ENCODE measurements around the gene TMEM252.

DNA sequence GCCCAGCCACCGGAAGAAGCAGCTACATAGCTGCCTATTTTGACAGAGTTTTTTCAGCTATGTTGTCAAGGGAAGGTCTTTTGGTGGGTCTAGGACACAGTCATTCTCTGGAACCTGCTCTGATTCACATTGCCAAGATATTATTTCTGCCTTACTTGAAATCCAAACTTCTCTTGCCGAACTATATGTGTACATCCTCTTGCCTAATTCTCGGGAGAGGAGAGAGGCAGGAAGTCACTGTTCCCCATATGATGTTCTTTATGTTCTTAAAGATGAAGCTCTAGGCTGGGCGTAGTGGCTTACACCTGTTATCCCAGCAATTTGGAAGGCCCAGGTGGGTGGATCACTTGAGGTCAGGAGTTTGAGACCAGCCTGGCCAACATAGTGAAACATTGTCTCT lies 8.6 kb downstream of the TMEM252 start:
- TF ChIP-seq NFRKB (IDR thresholded peaks at IDR 0.05) (no peak), FOXA1 (IDR thresholded peaks at IDR 0.05) (no peak), ZNF384 (IDR thresholded peaks at IDR 0.05) (no peak), SP1 (IDR thresholded peaks at IDR 0.05) (no peak), ARNT (IDR thresholded peaks at IDR 0.05) (no peak), HDGF (IDR thresholded peaks at IDR 0.05; ENCODE audit: borderline replicate concordance) (no peak), FOXM1 (IDR thresholded peaks at IDR 0.05; ENCODE audit: borderline replicate concordance) (no peak), L3MBTL2 (conservative IDR thresholded peaks at IDR 0.05) (no peak), ELF4 (IDR thresholded peaks at IDR 0.05) (no peak), SUZ12 (IDR thresholded peaks at IDR 0.05) (no peak), CTBP1 (IDR thresholded peaks at IDR 0.05; ENCODE audit: borderline replicate concordance) (no peak), LEF1 (IDR thresholded peaks at IDR 0.05; ENCODE audit: borderline replicate concordance) (no peak), BHLHE40 (IDR thresholded peaks at IDR 0.05; ENCODE audit: borderline replicate concordance) (no peak)
- TF ChIP-seq, protein P1, sequence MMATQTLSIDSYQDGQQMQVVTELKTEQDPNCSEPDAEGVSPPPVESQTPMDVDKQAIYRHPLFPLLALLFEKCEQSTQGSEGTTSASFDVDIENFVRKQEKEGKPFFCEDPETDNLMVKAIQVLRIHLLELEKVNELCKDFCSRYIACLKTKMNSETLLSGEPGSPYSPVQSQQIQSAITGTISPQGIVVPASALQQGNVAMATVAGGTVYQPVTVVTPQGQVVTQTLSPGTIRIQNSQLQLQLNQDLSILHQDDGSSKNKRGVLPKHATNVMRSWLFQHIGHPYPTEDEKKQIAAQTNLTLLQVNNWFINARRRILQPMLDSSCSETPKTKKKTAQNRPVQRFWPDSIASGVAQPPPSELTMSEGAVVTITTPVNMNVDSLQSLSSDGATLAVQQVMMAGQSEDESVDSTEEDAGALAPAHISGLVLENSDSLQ (IDR thresholded peaks at IDR 0.05) = no peak

Data from HEK293T (cell line).